RWPE2 (cell line): Measurements from ENCODE around the gene PHYKPL.

Source experiments
- ATAC-seq: fragments of 200-7000 bp; cut with Tn5 transposase; 3 replicates; pipeline ENCODE4 v1.9.1; 2021; ENCODE audit warnings: low read depth
- DNase-seq: peaks from one replicate; pipeline ENCODE4 v3.0.0-alpha.2; 2020; ENCODE audit warnings: low spot score
- H3K27ac ChIP-seq: fragments of 450-650 bp; 2 replicates; pipeline ENCODE4 v1.5.1; 2017; ENCODE audit warnings: mild to moderate bottlenecking; ENCODE audit not compliant: poor library complexity, severe bottlenecking
- H3K27me3 ChIP-seq: fragments of 250-450 bp; sonication (Bioruptor Pico); 2 replicates; pipeline ENCODE4 v1.5.1; 2021; ENCODE audit warnings: mild to moderate bottlenecking, moderate library complexity; ENCODE audit not compliant: insufficient read depth, poor library complexity, severe bottlenecking
- H3K36me3 ChIP-seq: fragments of 250-450 bp; sonication (Bioruptor Pico); 2 replicates; pipeline ENCODE4 v1.5.1; 2020; ENCODE audit warnings: low read depth, mild to moderate bottlenecking, moderate library complexity
- H3K4me1 ChIP-seq: fragments of 250-450 bp; sonication (Bioruptor Pico); 2 replicates; pipeline ENCODE4 v1.5.1; 2021; ENCODE audit warnings: mild to moderate bottlenecking, moderate library complexity; ENCODE audit not compliant: insufficient read depth, poor library complexity, severe bottlenecking
- H3K4me3 ChIP-seq: fragments of 250-450 bp; sonication (Bioruptor Pico); 2 replicates; pipeline ENCODE4 v1.5.1; 2021; ENCODE audit warnings: mild to moderate bottlenecking, moderate library complexity; ENCODE audit not compliant: severe bottlenecking
- H3K9me3 ChIP-seq: fragments of 250-450 bp; sonication (Bioruptor Pico); 2 replicates; pipeline ENCODE4 v1.5.1; 2021; ENCODE audit warnings: mild to moderate bottlenecking, moderate library complexity; ENCODE audit not compliant: severe bottlenecking
- CTCF ChIP-seq: fragments of 450-650 bp; IDR thresholded peaks from one replicate; pipeline ENCODE4 v1.5.1; 2017; ENCODE audit warnings: mild to moderate bottlenecking, moderate library complexity; ENCODE audit not compliant: poor library complexity, severe bottlenecking

The PHYKPL gene

GRCh38 chr5:178272591-178272990 is 40.0 kb upstream of the PHYKPL start:
- no peak for TF ChIP-seq CTCF
- ATAC-seq: peak; percentile 12; the same call in 1 of the 3 replicates

GRCh38 chr5:178271726-178272479 is 39.3 kb upstream of the PHYKPL start:
- no peak for TF ChIP-seq CTCF
- Histone ChIP-seq H3K36me3 (no peaks in the 10 kb centered on the region), H3K4me1 (no peaks in the 10 kb centered on the region), H3K27me3 (no peaks in the 10 kb centered on the region), H3K9me3 (no peaks in the 10 kb centered on the region), H3K27ac (no peak overlapping the region), H3K4me3 (no peak overlapping the region)
- ATAC-seq: peak; percentile 9; the same call in 2 of the 3 replicates
- peak; percentile 66 for DNase-seq

More at GRCh38 chr5:178272591-178272990, 40.0 kb upstream of the PHYKPL start:
- H3K27ac ChIP-seq: no peak overlapping the region
- no peaks in the 10 kb centered on the region for H3K9me3 ChIP-seq
- no peak overlapping the region for H3K4me3 ChIP-seq
- H3K4me1 ChIP-seq: no peaks in the 10 kb centered on the region
- no peaks in the 10 kb centered on the region for H3K36me3 ChIP-seq
- no peaks in the 10 kb centered on the region for H3K27me3 ChIP-seq
- DNase-seq: peak; percentile 71

DNA sequence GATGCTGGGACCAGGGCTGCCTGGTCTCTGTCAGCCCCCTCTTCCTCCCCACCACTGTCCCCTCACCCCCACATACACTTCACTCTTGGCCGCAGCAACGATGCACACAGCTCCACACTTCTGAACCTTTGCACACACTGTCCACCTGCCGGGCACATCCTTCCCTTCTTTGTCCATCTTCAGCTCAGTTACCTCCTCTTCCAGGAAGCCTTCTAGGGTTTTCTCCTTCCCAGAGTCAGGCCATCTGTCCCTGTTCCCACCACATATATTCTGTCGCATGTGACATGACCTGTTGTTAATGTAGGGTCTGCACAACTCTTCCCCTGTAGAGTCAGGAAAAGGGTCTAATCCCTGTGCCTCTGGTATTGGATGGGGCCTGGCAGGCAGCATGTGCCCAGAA is 38.6 kb upstream of the PHYKPL start:
- Histone ChIP-seq H3K27ac (no peak overlapping the region), H3K9me3 (no peaks in the 10 kb centered on the region), H3K36me3 (no peaks in the 10 kb centered on the region), H3K27me3 (no peaks in the 10 kb centered on the region), H3K4me1 (no peaks in the 10 kb centered on the region), H3K4me3 (no peak overlapping the region)
- TF ChIP-seq CTCF: no peak
- DNase-seq (peak; percentile 48), ATAC-seq (no peak)

- no peak for DNase-seq
- no peak for ATAC-seq
- Histone ChIP-seq H3K36me3 (no peaks in the 10 kb centered on the region), H3K27me3 (no peaks in the 10 kb centered on the region), H3K4me3 (no peak overlapping the region), H3K4me1 (no peaks in the 10 kb centered on the region), H3K9me3 (no peaks in the 10 kb centered on the region), H3K27ac (no peak overlapping the region)
- no peak for TF ChIP-seq CTCF
Measured at GRCh38 chr5:178269499-178269898, 36.9 kb upstream of the PHYKPL start.

- no peaks in the 10 kb centered on the region for H3K36me3 ChIP-seq
- TF ChIP-seq CTCF: no peak
- no peak for ATAC-seq
- no peak overlapping the region for H3K4me3 ChIP-seq
- no peaks in the 10 kb centered on the region for H3K9me3 ChIP-seq
- no peaks in the 10 kb centered on the region for H3K27me3 ChIP-seq
- H3K4me1 ChIP-seq: no peaks in the 10 kb centered on the region
- DNase-seq: peak; percentile 45
- no peak overlapping the region for H3K27ac ChIP-seq
Measured at GRCh38 chr5:178267876-178268275, 35.3 kb upstream of the PHYKPL start.
